IPS DF 6.9 (cell line): ENCODE results near the gene ADGRD2.

Experiments
- DNase-seq: peaks from one replicate; pipeline ENCODE4 v3.0.0-alpha.2; 2013; ENCODE audit warnings: low read depth, low spot score
- H3K27ac ChIP-seq: one replicate; pipeline ENCODE4 v1.5.1; 2013; ENCODE audit warnings: low read length, control low read depth
- H3K27me3 ChIP-seq: 2 replicates; pipeline ENCODE4 v1.6.1; 2013; ENCODE audit warnings: mild to moderate bottlenecking, low read length; ENCODE audit not compliant: control insufficient read depth, insufficient read depth
- H3K36me3 ChIP-seq: 2 replicates; pipeline ENCODE4 v1.6.1; 2013; ENCODE audit warnings: low read length; ENCODE audit not compliant: control insufficient read depth, insufficient read depth
- H3K4me1 ChIP-seq: 2 replicates; pipeline ENCODE4 v1.6.1; 2013; ENCODE audit warnings: low read length; ENCODE audit not compliant: control insufficient read depth, insufficient read depth
- H3K4me3 ChIP-seq: 2 replicates; pipeline ENCODE4 v1.5.1; 2013; ENCODE audit warnings: mild to moderate bottlenecking, low read length
- H3K9me3 ChIP-seq: 2 replicates; pipeline ENCODE4 v1.6.1; 2013; ENCODE audit warnings: low read length, inconsistent platforms; ENCODE audit not compliant: control insufficient read depth, insufficient read depth
- WGBS: extraction: QIAGEN DNeasy Blood & Tissue Kit; methylation state at CpG from one replicate; pipeline ENCODE4 v1.1.7; 2013; ENCODE audit warnings: mixed read lengths, missing lambda C conversion rate; ENCODE audit not compliant: insufficient read length, insufficient coverage; 5-methylcytosine and 5-hydroxymethylcytosine counted together

ADGRD2 gene

GRCh38 chr9:124450241-124450924 is at the start of gene ADGRD2:
Gene ADGRD2, plus strand, starts transcription at chr9:124450451. Its CDS starts 1,216 bp downstream, at chr9:124451667.
- peaks cover 14% of the 10 kb centered on the region for H3K4me1 ChIP-seq
- peak; percentile 68 for DNase-seq
- H3K4me3 ChIP-seq: peak within 1 kb of the TSS; percentile 31; the same call in 1 of the 2 replicates
- no peaks in the 10 kb centered on the region for H3K9me3 ChIP-seq
- no CpG with 5 or more reads among the region's 41 CpGs for WGBS
- H3K27ac ChIP-seq: no peak within 1 kb of the TSS
- peaks cover 9% of the 10 kb centered on the region; the same call in 1 of the 2 replicates for H3K27me3 ChIP-seq
- H3K36me3 ChIP-seq: no peaks in the 10 kb centered on the region

GRCh38 chr9:124403246-124403645 is 47.0 kb upstream of the ADGRD2 start:
- no CpG with 5 or more reads among the region's 4 CpGs for WGBS
- Histone ChIP-seq H3K4me1 (peaks cover 8% of the 10 kb centered on the region; the same call in 1 of the 2 replicates), H3K27ac (no peak overlapping the region), H3K36me3 (peaks cover 7% of the 10 kb centered on the region; the same call in 1 of the 2 replicates), H3K4me3 (no peak overlapping the region), H3K9me3 (no peaks in the 10 kb centered on the region), H3K27me3 (no peaks in the 10 kb centered on the region)
- DNase-seq: no peak

- no peaks in the 10 kb centered on the region for H3K9me3 ChIP-seq
- H3K27me3 ChIP-seq: no peaks in the 10 kb centered on the region
- no peak for DNase-seq
- peaks cover 10% of the 10 kb centered on the region; the same call in 1 of the 2 replicates for H3K36me3 ChIP-seq
- no peak overlapping the region for H3K4me3 ChIP-seq
- no peak overlapping the region for H3K27ac ChIP-seq
- WGBS: no CpG with 5 or more reads among the region's 3 CpGs
- H3K4me1 ChIP-seq: no peaks in the 10 kb centered on the region
Measured at GRCh38 chr9:124409410-124409809, 40.8 kb upstream of the ADGRD2 start.

- WGBS: no CpG with 5 or more reads among the region's 3 CpGs
- Histone ChIP-seq H3K36me3 (peaks cover 5% of the 10 kb centered on the region; the same call in 1 of the 2 replicates), H3K4me1 (no peaks in the 10 kb centered on the region), H3K27me3 (no peaks in the 10 kb centered on the region), H3K4me3 (no peak overlapping the region), H3K27ac (no peak overlapping the region), H3K9me3 (no peaks in the 10 kb centered on the region)
- no peak for DNase-seq
Measured at GRCh38 chr9:124410321-124410913, 39.8 kb upstream of the ADGRD2 start.

GRCh38 chr9:124411514-124412227 is 38.6 kb upstream of the ADGRD2 start:
- no peak overlapping the region for H3K27ac ChIP-seq
- peaks cover 5% of the 10 kb centered on the region; the same call in 1 of the 2 replicates for H3K36me3 ChIP-seq
- H3K4me1 ChIP-seq: no peaks in the 10 kb centered on the region
- no peak for DNase-seq
- no CpG with 5 or more reads among the region's 5 CpGs for WGBS
- no peak overlapping the region for H3K4me3 ChIP-seq
- H3K9me3 ChIP-seq: no peaks in the 10 kb centered on the region
- no peaks in the 10 kb centered on the region for H3K27me3 ChIP-seq

- Histone ChIP-seq H3K4me1 (no peaks in the 10 kb centered on the region), H3K36me3 (peaks cover 5% of the 10 kb centered on the region; the same call in 1 of the 2 replicates), H3K27ac (no peak overlapping the region), H3K4me3 (no peak overlapping the region), H3K9me3 (no peaks in the 10 kb centered on the region), H3K27me3 (no peaks in the 10 kb centered on the region)
- WGBS: no CpG with 5 or more reads among the region's 3 CpGs
- no peak for DNase-seq
Measured at GRCh38 chr9:124412228-124412575, 38.0 kb upstream of the ADGRD2 start.

- no peaks in the 10 kb centered on the region for H3K9me3 ChIP-seq
- peak overlapping the region; percentile 70 for H3K4me3 ChIP-seq
- WGBS: no CpG with 5 or more reads among the region's 13 CpGs
- H3K27me3 ChIP-seq: no peaks in the 10 kb centered on the region
- H3K27ac ChIP-seq: no peak overlapping the region
- DNase-seq: no peak
- H3K4me1 ChIP-seq: no peaks in the 10 kb centered on the region
- H3K36me3 ChIP-seq: peaks cover 5% of the 10 kb centered on the region; the same call in 1 of the 2 replicates
Measured at GRCh38 chr9:124414612-124415011, 35.6 kb upstream of the ADGRD2 start.

GRCh38 chr9:124415102-124415851 is 35.0 kb upstream of the ADGRD2 start, which contains the start of gene PSMB7:
Gene PSMB7, minus strand, starts transcription at chr9:124415442. Its CDS starts 17 bp downstream, at chr9:124415425.
- no peaks in the 10 kb centered on the region for H3K9me3 ChIP-seq
- peak; percentile 89 for DNase-seq
- peak within 1 kb of the TSS; percentile 70 for H3K4me3 ChIP-seq
- no peaks in the 10 kb centered on the region for H3K4me1 ChIP-seq
- peaks cover 5% of the 10 kb centered on the region; the same call in 1 of the 2 replicates for H3K36me3 ChIP-seq
- WGBS: no CpG with 5 or more reads among the region's 41 CpGs
- no peak within 1 kb of the TSS for H3K27ac ChIP-seq
- H3K27me3 ChIP-seq: no peaks in the 10 kb centered on the region

- H3K4me3 ChIP-seq: no peak overlapping the region
- WGBS: no CpG with 5 or more reads among the region's 17 CpGs
- H3K27ac ChIP-seq: no peak overlapping the region
Measured at GRCh38 chr9:124415852-124416484, 34.3 kb upstream of the ADGRD2 start.

More at GRCh38 chr9:124415852-124416484, 34.3 kb upstream of the ADGRD2 start:
- Histone ChIP-seq H3K27me3 (no peaks in the 10 kb centered on the region), H3K4me1 (no peaks in the 10 kb centered on the region), H3K36me3 (peaks cover 5% of the 10 kb centered on the region; the same call in 1 of the 2 replicates), H3K9me3 (no peaks in the 10 kb centered on the region)
- DNase-seq: no peak
